DND-41 (cell line): ENCODE results near the gene HOXC6.

Experiments
- EZH2 ChIP-seq: IDR thresholded peaks from 3 replicates; pipeline ENCODE4 v1.6.1; 2012; ENCODE audit warnings: borderline replicate concordance, low read depth, mild to moderate bottlenecking, moderate library complexity, low read length, inconsistent platforms; ENCODE audit not compliant: severe bottlenecking
- TF ChIP-seq, protein P1 (sequence below): IDR thresholded peaks from 2 replicates; pipeline ENCODE4 v1.5.1; 2012; ENCODE audit warnings: borderline replicate concordance, low read length, moderate library complexity, mild to moderate bottlenecking; ENCODE audit not compliant: poor library complexity, severe bottlenecking; ENCODE audit errors: extremely low read depth

DNA sequence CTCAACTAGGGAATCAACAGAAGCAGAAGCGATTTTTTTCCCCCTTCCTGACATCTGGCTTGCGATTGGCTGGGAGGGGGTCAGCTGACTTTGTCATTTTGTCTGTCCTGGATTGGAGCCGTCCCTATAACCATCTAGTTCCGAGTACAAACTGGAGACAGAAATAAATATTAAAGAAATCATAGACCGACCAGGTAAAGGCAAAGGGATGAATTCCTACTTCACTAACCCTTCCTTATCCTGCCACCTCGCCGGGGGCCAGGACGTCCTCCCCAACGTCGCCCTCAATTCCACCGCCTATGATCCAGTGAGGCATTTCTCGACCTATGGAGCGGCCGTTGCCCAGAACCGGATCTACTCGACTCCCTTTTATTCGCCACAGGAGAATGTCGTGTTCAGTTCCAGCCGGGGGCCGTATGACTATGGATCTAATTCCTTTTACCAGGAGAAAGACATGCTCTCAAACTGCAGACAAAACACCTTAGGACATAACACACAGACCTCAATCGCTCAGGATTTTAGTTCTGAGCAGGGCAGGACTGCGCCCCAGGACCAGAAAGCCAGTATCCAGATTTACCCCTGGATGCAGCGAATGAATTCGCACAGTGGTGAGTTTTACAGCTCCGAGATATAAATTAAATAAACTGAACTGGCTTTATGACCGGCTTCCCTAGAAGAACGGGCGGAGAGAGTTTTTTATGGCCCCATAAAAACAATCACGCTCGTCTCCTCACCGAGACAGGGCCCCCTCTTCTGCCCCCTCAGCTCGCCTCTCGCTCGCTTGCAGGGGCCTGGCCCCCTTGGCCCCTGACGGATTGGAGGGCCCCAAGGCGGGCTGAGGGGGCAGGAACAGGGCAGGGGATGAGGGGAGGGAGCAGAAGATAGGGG lies at the start of gene HOXC6:
- TF ChIP-seq, protein P1, sequence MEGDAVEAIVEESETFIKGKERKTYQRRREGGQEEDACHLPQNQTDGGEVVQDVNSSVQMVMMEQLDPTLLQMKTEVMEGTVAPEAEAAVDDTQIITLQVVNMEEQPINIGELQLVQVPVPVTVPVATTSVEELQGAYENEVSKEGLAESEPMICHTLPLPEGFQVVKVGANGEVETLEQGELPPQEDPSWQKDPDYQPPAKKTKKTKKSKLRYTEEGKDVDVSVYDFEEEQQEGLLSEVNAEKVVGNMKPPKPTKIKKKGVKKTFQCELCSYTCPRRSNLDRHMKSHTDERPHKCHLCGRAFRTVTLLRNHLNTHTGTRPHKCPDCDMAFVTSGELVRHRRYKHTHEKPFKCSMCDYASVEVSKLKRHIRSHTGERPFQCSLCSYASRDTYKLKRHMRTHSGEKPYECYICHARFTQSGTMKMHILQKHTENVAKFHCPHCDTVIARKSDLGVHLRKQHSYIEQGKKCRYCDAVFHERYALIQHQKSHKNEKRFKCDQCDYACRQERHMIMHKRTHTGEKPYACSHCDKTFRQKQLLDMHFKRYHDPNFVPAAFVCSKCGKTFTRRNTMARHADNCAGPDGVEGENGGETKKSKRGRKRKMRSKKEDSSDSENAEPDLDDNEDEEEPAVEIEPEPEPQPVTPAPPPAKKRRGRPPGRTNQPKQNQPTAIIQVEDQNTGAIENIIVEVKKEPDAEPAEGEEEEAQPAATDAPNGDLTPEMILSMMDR, result no peak
- no peak for TF ChIP-seq EZH2
